ENCODE results near the gene IVNS1ABP. TPM values are rescaled to one million over a fixed set of nuclear protein-coding genes. Genes with fewer than 3 reads are reported as not detected.

The IVNS1ABP gene
- total and polyA plus RNA-seq, 2 of the 13 experiments (the other 11 are each of a cell fraction or from before 2014, with no cell fraction given): 49.1 to 51.7 TPM

DNA sequence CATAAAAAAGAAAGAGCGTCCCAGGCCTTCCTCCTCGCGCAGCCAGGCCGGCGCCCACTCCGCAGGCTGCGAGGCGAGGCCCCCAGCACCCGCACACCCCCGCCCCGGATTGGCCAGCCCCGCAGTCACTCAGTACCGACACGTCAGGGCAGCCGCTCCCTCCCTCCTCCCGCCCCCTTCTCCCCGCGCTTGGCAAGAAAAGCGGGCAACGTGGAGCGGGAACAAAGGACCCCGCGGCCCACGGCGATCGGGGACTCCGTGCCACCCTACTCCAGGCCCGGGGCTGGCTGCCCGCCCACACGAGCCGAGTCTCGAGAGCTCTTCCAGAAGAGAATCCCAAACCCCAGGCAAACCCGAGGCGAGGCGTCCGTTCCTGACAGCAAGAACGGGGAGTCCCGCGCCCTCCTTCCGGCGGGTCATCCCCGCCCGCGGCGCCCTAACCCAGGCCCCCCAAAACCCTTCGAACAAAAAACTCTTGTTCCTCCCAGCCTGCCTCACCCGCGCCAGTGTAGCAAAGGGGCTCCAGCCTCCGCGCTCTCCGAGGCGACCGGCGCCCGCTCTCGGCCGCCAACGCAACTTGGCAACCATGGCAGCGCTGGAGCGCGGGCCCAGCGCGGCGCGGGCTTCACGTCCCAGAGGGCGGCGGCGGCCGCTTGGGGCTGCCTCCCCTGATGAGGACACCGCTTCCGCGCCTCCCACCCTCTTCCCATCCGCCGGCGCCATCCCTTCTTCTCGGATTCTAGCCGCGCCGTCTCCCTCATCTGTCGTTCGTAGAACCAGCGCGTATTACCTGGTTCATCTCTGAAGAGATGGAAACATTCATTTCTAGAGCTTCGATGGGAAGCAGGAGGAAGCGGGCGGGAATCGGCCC lies 645 bp downstream of the IVNS1ABP start (continued):
- TF ChIP-seq, protein P1, sequence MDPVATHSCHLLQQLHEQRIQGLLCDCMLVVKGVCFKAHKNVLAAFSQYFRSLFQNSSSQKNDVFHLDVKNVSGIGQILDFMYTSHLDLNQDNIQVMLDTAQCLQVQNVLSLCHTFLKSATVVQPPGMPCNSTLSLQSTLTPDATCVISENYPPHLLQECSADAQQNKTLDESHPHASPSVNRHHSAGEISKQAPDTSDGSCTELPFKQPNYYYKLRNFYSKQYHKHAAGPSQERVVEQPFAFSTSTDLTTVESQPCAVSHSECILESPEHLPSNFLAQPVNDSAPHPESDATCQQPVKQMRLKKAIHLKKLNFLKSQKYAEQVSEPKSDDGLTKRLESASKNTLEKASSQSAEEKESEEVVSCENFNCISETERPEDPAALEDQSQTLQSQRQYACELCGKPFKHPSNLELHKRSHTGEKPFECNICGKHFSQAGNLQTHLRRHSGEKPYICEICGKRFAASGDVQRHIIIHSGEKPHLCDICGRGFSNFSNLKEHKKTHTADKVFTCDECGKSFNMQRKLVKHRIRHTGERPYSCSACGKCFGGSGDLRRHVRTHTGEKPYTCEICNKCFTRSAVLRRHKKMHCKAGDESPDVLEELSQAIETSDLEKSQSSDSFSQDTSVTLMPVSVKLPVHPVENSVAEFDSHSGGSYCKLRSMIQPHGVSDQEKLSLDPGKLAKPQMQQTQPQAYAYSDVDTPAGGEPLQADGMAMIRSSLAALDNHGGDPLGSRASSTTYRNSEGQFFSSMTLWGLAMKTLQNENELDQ (CRISPR knock-in tag; IDR thresholded peaks at IDR 0.05; ENCODE audit: borderline replicate concordance): no peak
- TF ChIP-seq CBX2 (IDR thresholded peaks at IDR 0.05; ENCODE audit: low read depth, low read length) (no peak), CBX2 (CRISPR knock-in tag; IDR thresholded peaks at IDR 0.05; ENCODE audit: low read depth) (no peak), LCORL (IDR thresholded peaks at IDR 0.05) (no peak), LCORL (CRISPR knock-in tag; IDR thresholded peaks at IDR 0.05) (no peak), MIER2 (CRISPR knock-in tag; IDR thresholded peaks at IDR 0.05) (no peak; the same call in 1 of the 2 replicates), ZNF766 (CRISPR knock-in tag; IDR thresholded peaks at IDR 0.05; ENCODE audit: borderline replicate concordance) (0 out of 2 replicates have a peak, but pooled peaks have one; percentile 4), GATA4 (IDR thresholded peaks at IDR 0.05; ENCODE audit: borderline replicate concordance, low read depth) (0 out of 2 replicates have a peak, but pooled peaks have one; percentile 23), HNRNPL (IDR thresholded peaks at IDR 0.05; ENCODE audit: low read depth, low read length) (peak; percentile 65; the same call in 1 of the 2 replicates), ZIK1 (CRISPR knock-in tag; IDR thresholded peaks at IDR 0.05; ENCODE audit: borderline replicate concordance, low read depth) (no peak), SMC3 (IDR thresholded peaks at IDR 0.05; ENCODE audit: low read length) (no peak), PHF5A (CRISPR knock-in tag; IDR thresholded peaks at IDR 0.05; ENCODE audit: low read depth, unreplicated experiment) (no peak), XRCC5 (optimal IDR thresholded peaks at IDR 0.05; ENCODE audit: low read length) (no peak), FOXP1 (IDR thresholded peaks at IDR 0.05) (no peak), FOXP1 (CRISPR knock-in tag; IDR thresholded peaks at IDR 0.05) (no peak), CENPT (CRISPR knock-in tag; IDR thresholded peaks at IDR 0.05; ENCODE audit: low read depth) (no peak), ISL2 (CRISPR knock-in tag; IDR thresholded peaks at IDR 0.05) (peak; percentile 6), ZBTB42 (CRISPR knock-in tag; IDR thresholded peaks at IDR 0.05) (0 out of 2 replicates have a peak, but pooled peaks have one; percentile 1), TCF7 (IDR thresholded peaks at IDR 0.05; ENCODE audit: low read depth) (no peak), DNMT1 (CRISPR knock-in tag; IDR thresholded peaks at IDR 0.05) (no peak), SP2 (CRISPR knock-in tag; IDR thresholded peaks at IDR 0.05) (peak; percentile 93)
- TF ChIP-seq, protein P2, sequence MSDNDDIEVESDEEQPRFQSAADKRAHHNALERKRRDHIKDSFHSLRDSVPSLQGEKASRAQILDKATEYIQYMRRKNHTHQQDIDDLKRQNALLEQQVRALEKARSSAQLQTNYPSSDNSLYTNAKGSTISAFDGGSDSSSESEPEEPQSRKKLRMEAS (IDR thresholded peaks at IDR 0.05): peak; percentile 78
- TF ChIP-seq, protein P3, sequence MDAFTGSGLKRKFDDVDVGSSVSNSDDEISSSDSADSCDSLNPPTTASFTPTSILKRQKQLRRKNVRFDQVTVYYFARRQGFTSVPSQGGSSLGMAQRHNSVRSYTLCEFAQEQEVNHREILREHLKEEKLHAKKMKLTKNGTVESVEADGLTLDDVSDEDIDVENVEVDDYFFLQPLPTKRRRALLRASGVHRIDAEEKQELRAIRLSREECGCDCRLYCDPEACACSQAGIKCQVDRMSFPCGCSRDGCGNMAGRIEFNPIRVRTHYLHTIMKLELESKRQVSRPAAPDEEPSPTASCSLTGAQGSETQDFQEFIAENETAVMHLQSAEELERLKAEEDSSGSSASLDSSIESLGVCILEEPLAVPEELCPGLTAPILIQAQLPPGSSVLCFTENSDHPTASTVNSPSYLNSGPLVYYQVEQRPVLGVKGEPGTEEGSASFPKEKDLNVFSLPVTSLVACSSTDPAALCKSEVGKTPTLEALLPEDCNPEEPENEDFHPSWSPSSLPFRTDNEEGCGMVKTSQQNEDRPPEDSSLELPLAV (CRISPR knock-in tag; conservative IDR thresholded peaks at IDR 0.05; ENCODE audit: low read depth): no peak
- TF ChIP-seq, protein P4, sequence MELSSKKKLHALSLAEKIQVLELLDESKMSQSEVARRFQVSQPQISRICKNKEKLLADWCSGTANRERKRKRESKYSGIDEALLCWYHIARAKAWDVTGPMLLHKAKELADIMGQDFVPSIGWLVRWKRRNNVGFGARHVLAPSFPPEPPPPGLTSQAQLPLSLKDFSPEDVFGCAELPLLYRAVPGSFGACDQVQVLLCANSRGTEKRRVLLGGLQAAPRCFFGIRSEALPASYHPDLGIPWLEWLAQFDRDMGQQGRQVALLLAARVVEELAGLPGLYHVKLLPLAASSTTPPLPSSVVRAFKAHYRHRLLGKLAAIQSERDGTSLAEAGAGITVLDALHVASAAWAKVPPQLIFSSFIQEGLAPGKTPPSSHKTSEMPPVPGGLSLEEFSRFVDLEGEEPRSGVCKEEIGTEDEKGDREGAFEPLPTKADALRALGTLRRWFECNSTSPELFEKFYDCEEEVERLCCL (CRISPR knock-in tag; IDR thresholded peaks at IDR 0.05; ENCODE audit: borderline replicate concordance): no peak
- TF ChIP-seq, protein P5, sequence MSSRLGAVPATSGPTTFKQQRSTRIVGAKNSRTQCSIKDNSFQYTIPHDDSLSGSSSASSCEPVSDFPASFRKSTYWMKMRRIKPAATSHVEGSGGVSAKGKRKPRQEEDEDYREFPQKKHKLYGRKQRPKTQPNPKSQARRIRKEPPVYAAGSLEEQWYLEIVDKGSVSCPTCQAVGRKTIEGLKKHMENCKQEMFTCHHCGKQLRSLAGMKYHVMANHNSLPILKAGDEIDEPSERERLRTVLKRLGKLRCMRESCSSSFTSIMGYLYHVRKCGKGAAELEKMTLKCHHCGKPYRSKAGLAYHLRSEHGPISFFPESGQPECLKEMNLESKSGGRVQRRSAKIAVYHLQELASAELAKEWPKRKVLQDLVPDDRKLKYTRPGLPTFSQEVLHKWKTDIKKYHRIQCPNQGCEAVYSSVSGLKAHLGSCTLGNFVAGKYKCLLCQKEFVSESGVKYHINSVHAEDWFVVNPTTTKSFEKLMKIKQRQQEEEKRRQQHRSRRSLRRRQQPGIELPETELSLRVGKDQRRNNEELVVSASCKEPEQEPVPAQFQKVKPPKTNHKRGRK (CRISPR knock-in tag; IDR thresholded peaks at IDR 0.05): no peak

Measured in HepG2 (cell line).